OCI-LY1 (cell line): ENCODE measurements around the gene ITK.

ENCODE experiments used
- H2AFZ ChIP-seq: fragments of 200-600 bp; sonication (generic), shearing (Covaris generic); 2 replicates; pipeline ENCODE4 v1.6.0; 2014; ENCODE audit warnings: antibody characterized with exemption, mild to moderate bottlenecking, low read length
- H3F3A ChIP-seq: fragments of 200-600 bp; sonication (generic), shearing (Covaris generic); 2 replicates; pipeline ENCODE4 v1.6.0; 2014; ENCODE audit warnings: mild to moderate bottlenecking, antibody characterized with exemption, low read length, moderate library complexity; ENCODE audit not compliant: insufficient read depth
- H3K27ac ChIP-seq: fragments of 200-600 bp; sonication (generic); 2 replicates; pipeline ENCODE4 v1.5.1; 2014; ENCODE audit warnings: low read length, mixed run types, mild to moderate bottlenecking, low read depth; ENCODE audit not compliant: poor library complexity, severe bottlenecking
- H3K27me3 ChIP-seq: fragments of 200-600 bp; sonication (generic); 2 replicates; pipeline ENCODE4 v1.6.0; 2014; ENCODE audit warnings: antibody characterized with exemption, mild to moderate bottlenecking, low read length, moderate library complexity; ENCODE audit not compliant: insufficient read depth
- H3K36me3 ChIP-seq: fragments of 200-600 bp; sonication (generic); 2 replicates; pipeline ENCODE4 v1.6.1; 2014; ENCODE audit warnings: mild to moderate bottlenecking, antibody characterized with exemption, low read length, moderate library complexity, mixed read lengths; ENCODE audit not compliant: insufficient read depth
- H3K4me1 ChIP-seq: fragments of 200-600 bp; sonication (generic); 2 replicates; pipeline ENCODE4 v1.5.1; 2014; ENCODE audit warnings: mild to moderate bottlenecking, low read length, moderate library complexity; ENCODE audit not compliant: insufficient read depth, severe bottlenecking
- H3K4me2 ChIP-seq: fragments of 200-600 bp; sonication (generic), shearing (Covaris generic); 2 replicates; pipeline ENCODE4 v1.6.1; 2014; ENCODE audit warnings: low read length
- H3K4me3 ChIP-seq: fragments of 200-600 bp; sonication (generic); 2 replicates; pipeline ENCODE4 v1.5.1; 2014; ENCODE audit warnings: low read length, low read depth, mild to moderate bottlenecking, mixed read lengths; ENCODE audit not compliant: poor library complexity, severe bottlenecking
- H3K79me2 ChIP-seq: fragments of 200-600 bp; shearing (Covaris generic); 2 replicates; pipeline ENCODE4 v1.6.1; 2016; ENCODE audit warnings: mixed run types, low read length, mixed read lengths; ENCODE audit not compliant: insufficient read depth
- H3K9ac ChIP-seq: fragments of 200-600 bp; sonication (generic), shearing (Covaris generic); 2 replicates; pipeline ENCODE4 v1.6.1; 2014; ENCODE audit warnings: mild to moderate bottlenecking, low read length, mixed read lengths
- H3K9me2 ChIP-seq: fragments of 200-600 bp; sonication (generic), shearing (Covaris generic); 2 replicates; pipeline ENCODE4 v1.6.1; 2014; ENCODE audit warnings: low read depth, mild to moderate bottlenecking, low read length, mixed read lengths
- H3K9me3 ChIP-seq: fragments of 200-600 bp; shearing (Covaris generic); 2 replicates; pipeline ENCODE4 v1.6.1; 2014; ENCODE audit warnings: low read length, mixed read lengths
- H4K20me1 ChIP-seq: fragments of 200-600 bp; sonication (generic), shearing (Covaris generic); 2 replicates; pipeline ENCODE4 v1.6.0; 2016; ENCODE audit warnings: mild to moderate bottlenecking, low read length; ENCODE audit not compliant: insufficient read depth
- CTCF ChIP-seq: fragments of 200-600 bp; sonication (generic), shearing (Covaris generic); IDR thresholded peaks from 2 replicates; pipeline ENCODE4 v1.5.1; 2017; ENCODE audit warnings: mild to moderate bottlenecking, antibody characterized with exemption, low read length, moderate library complexity, mixed read lengths
- EZH2 ChIP-seq: fragments of 200-600 bp; sonication (generic), shearing (Covaris generic); IDR thresholded peaks from 2 replicates; pipeline ENCODE4 v1.8.0; 2017; ENCODE audit warnings: borderline replicate concordance, mixed run types, mild to moderate bottlenecking, antibody characterized with exemption, low read length, moderate library complexity, mixed read lengths

The ITK gene

GRCh38 chr5:157266286-157267007 lies 85.8 kb downstream of the ITK start:
- Histone ChIP-seq H3K9me3 (no peaks in the 10 kb centered on the region), H2AFZ (no peak overlapping the region), H3K4me3 (peak overlapping the region; percentile 91), H3K27me3 (no peaks in the 10 kb centered on the region), H3K36me3 (peaks cover 21% of the 10 kb centered on the region; the same call in 1 of the 2 replicates), H3F3A (0 out of 2 replicates have a peak, but pooled peaks cover 1% of the 10 kb centered on the region), H3K9ac (peak overlapping the region; percentile 77), H3K9me2 (no peaks in the 10 kb centered on the region), H3K27ac (peak overlapping the region; percentile 99), H3K4me2 (peak overlapping the region; percentile 80), H3K79me2 (peaks cover 46% of the 10 kb centered on the region), H4K20me1 (no peaks in the 10 kb centered on the region), H3K4me1 (peaks cover 73% of the 10 kb centered on the region)
- TF ChIP-seq EZH2 (no peak), CTCF (0 out of 2 replicates have a peak, but pooled peaks have one; percentile 12)

- Histone ChIP-seq H3K36me3 (peaks cover 21% of the 10 kb centered on the region; the same call in 1 of the 2 replicates), H3K4me3 (peak overlapping the region; percentile 91), H3K27me3 (no peaks in the 10 kb centered on the region), H3K9me3 (no peaks in the 10 kb centered on the region), H3K27ac (peak overlapping the region; percentile 99), H2AFZ (no peak overlapping the region), H3K79me2 (peaks cover 46% of the 10 kb centered on the region), H4K20me1 (no peaks in the 10 kb centered on the region), H3K4me1 (peaks cover 79% of the 10 kb centered on the region), H3K9ac (peak overlapping the region; percentile 77), H3K4me2 (peak overlapping the region; percentile 80), H3K9me2 (no peaks in the 10 kb centered on the region), H3F3A (0 out of 2 replicates have a peak, but pooled peaks cover 2% of the 10 kb centered on the region)
- no peak for TF ChIP-seq EZH2
- no peak for TF ChIP-seq CTCF
Observed at GRCh38 chr5:157267025-157267424, 86.4 kb downstream of the ITK start.

DNA sequence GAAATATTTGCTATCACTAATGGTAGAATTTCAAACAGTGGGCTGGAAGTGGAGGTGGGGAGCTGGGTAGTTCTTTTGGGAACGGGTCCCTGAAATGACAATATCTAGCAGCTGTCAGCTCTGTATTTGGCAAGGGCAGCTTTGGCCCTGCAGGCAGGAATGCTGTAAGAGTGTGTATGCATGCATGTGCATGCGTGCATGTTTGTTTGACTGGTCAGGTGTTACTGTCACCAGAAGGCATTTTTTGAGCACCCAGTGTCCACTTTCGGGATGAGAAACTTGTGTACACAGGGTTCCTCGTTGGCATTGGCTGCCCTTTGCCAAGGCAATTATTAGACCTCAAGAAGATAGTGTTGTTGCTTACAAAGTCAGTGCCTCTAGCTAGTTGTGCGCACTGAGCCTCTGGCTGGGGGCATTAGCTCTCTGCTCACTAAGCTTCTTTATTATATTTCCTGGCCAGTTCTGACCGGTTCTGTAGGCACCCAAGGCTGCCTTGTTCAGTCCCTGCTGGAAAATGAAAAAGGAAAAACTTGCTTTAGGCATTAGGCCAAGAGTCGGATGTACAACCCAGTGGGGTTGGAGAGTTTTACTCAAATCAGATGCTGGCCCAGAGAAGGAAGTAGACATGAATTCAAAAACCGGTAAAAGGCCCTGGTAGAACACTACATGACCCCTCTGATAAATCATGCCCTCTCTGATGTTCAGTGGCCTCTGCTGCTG lies 87.3 kb downstream of the ITK start:
- Histone ChIP-seq H3K27ac (peak overlapping the region; percentile 99), H3K4me2 (peak overlapping the region; percentile 80), H4K20me1 (no peaks in the 10 kb centered on the region), H3K36me3 (peaks cover 21% of the 10 kb centered on the region; the same call in 1 of the 2 replicates), H3K79me2 (peaks cover 54% of the 10 kb centered on the region), H3K27me3 (no peaks in the 10 kb centered on the region), H2AFZ (no peak overlapping the region), H3F3A (0 out of 2 replicates have a peak, but pooled peaks cover 6% of the 10 kb centered on the region), H3K9ac (peak overlapping the region; percentile 77), H3K4me1 (peaks cover 88% of the 10 kb centered on the region), H3K9me3 (no peaks in the 10 kb centered on the region), H3K4me3 (peak overlapping the region; percentile 91), H3K9me2 (no peaks in the 10 kb centered on the region)
- TF ChIP-seq CTCF (no peak), EZH2 (no peak)
